Colonic mucosa (tissue), 4 donors: ENCODE data around the gene CILP2. TPM values are rescaled to one million over a fixed set of nuclear protein-coding genes. Genes with fewer than 3 reads are reported as not detected.
A peak's percentile ranks its signal among the peaks of the same experiment; 100 is the strongest.

Source experiments
- DNase-seq: peaks from one replicate; pipeline ENCODE4 v3.0.0-alpha.2; 2020
- H3K27ac ChIP-seq: fragments of 200-600 bp; one replicate; pipeline ENCODE4 v1.8.0; 2021
- H3K27me3 ChIP-seq: fragments of 200-600 bp; one replicate; pipeline ENCODE4 v1.8.0; 2021
- H3K36me3 ChIP-seq: fragments of 200-600 bp; one replicate; pipeline ENCODE4 v1.8.0; 2021
- H3K4me1 ChIP-seq: fragments of 200-600 bp; one replicate; pipeline ENCODE4 v1.8.0; 2021; ENCODE audit warnings: mild to moderate bottlenecking
- H3K4me3 ChIP-seq: fragments of 200-600 bp; one replicate; pipeline ENCODE4 v1.8.0; 2021
- H3K9ac ChIP-seq, 2 donors: one replicate each; pipeline ENCODE4 v1.7.0; 2013; ENCODE audit warnings: control low read depth in 2 of 2, low read depth in 2 of 2, low read length in 2 of 2
- H3K9me3 ChIP-seq: fragments of 200-600 bp; one replicate; pipeline ENCODE4 v1.8.0; 2021
- intact Hi-C: fragments of 100-400 bp; cut with DNase I; formaldehyde crosslinking; loops from one replicate; pipeline ENCODE4 v1.14.1; 2022
- total RNA-seq, 2 donors: library from RNA; stranded (reverse); fragmentation: NEBNext Ultra II Directional in 1 of 2; extraction: Animal tissue kit (Norgen Biotek cat#: 25700) in 1 of 2; gene quantifications; one replicate each; pipeline ENCODE4 v1.2.1, GENCODE V29; 2021
- TF ChIP-seq, protein P1 (sequence below): fragments of 200-600 bp; IDR thresholded peaks from one replicate; pipeline ENCODE4 v1.8.0; 2022; ENCODE audit warnings: antibody characterized with exemption, mild to moderate bottlenecking
- donor health status: healthy.
- donor health status: DM: no; HTN: no; CAD: no.
- donor health status: DM: no; HTN: no; CAD: no.

CILP2 gene
- total RNA-seq, 2 donors from 2014 or later: 0.05 to 0.35 TPM

GRCh38 chr19:19591133-19591825 is 53.2 kb downstream of the CILP2 start:
- Histone ChIP-seq H3K9me3 (no peaks in the 10 kb centered on the region), H3K27me3 (no peaks in the 10 kb centered on the region), H3K4me1 (no peaks in the 10 kb centered on the region), H3K36me3 (no peaks in the 10 kb centered on the region), H3K27ac (peak overlapping the region; percentile 26), H3K4me3 (no peak overlapping the region), H3K9ac (peak overlapping the region; percentile 3 to 7)
- DNase-seq: no peak
- TF ChIP-seq, protein P1, sequence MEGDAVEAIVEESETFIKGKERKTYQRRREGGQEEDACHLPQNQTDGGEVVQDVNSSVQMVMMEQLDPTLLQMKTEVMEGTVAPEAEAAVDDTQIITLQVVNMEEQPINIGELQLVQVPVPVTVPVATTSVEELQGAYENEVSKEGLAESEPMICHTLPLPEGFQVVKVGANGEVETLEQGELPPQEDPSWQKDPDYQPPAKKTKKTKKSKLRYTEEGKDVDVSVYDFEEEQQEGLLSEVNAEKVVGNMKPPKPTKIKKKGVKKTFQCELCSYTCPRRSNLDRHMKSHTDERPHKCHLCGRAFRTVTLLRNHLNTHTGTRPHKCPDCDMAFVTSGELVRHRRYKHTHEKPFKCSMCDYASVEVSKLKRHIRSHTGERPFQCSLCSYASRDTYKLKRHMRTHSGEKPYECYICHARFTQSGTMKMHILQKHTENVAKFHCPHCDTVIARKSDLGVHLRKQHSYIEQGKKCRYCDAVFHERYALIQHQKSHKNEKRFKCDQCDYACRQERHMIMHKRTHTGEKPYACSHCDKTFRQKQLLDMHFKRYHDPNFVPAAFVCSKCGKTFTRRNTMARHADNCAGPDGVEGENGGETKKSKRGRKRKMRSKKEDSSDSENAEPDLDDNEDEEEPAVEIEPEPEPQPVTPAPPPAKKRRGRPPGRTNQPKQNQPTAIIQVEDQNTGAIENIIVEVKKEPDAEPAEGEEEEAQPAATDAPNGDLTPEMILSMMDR: no peak
- intact Hi-C loops: no loop called here

DNA sequence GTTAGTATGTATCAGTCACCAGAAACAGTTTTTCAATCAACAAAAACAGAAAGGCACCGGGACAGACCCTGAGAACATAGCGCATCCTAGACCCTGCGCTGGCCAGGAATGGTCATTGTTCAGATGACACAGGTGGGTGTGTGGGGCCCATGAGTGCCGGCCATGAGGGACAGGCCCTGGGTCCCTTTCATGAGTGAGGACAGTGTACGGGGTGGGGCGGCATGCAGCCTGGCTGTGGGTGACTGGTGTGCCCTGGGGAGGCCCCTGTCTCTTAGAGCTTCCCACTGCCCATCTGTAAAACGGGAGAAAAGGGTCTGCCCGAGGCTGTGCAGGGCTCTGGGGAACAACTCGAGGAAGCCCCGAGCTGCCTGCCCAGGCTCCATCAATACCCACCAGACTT is 54.6 kb downstream of the CILP2 start:
- intact Hi-C loops: no loop called here
- Histone ChIP-seq H3K4me3 (no peak overlapping the region), H3K9ac (peak overlapping the region in 1 of 2 donors; percentile 12), H3K27ac (no peak overlapping the region), H3K27me3 (no peaks in the 10 kb centered on the region), H3K4me1 (no peaks in the 10 kb centered on the region), H3K9me3 (no peaks in the 10 kb centered on the region), H3K36me3 (no peaks in the 10 kb centered on the region)
- TF ChIP-seq, protein P1: no peak
- no peak for DNase-seq

DNA sequence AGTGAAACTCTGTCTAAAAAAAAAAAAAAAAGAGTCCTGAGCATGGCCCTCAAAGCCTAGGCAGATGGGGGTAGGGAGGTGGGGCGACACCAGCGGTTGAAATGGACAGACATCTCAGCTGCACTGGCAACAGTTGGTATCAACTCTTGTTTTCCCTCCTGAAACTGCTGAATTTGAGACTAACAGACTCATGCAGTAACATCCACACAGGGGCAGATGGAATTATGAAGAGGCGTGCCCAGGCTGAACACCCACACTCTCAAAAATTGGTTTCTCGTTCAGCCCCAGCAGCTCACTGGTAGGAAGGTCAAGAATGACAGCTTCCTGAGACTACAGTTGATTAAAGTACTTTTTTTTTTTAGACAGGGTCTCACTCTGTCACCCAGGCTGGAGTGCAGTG is 56.3 kb downstream of the CILP2 start:
- no peak overlapping the region for H3K4me3 ChIP-seq
- H3K9me3 ChIP-seq: no peaks in the 10 kb centered on the region
- H3K4me1 ChIP-seq: no peaks in the 10 kb centered on the region
- no peak overlapping the region for H3K9ac ChIP-seq
- DNase-seq: no peak
- TF ChIP-seq, protein P1: no peak
- intact Hi-C loops: no loop called here
- H3K27ac ChIP-seq: no peak overlapping the region
- H3K36me3 ChIP-seq: no peaks in the 10 kb centered on the region
- no peaks in the 10 kb centered on the region for H3K27me3 ChIP-seq

DNA sequence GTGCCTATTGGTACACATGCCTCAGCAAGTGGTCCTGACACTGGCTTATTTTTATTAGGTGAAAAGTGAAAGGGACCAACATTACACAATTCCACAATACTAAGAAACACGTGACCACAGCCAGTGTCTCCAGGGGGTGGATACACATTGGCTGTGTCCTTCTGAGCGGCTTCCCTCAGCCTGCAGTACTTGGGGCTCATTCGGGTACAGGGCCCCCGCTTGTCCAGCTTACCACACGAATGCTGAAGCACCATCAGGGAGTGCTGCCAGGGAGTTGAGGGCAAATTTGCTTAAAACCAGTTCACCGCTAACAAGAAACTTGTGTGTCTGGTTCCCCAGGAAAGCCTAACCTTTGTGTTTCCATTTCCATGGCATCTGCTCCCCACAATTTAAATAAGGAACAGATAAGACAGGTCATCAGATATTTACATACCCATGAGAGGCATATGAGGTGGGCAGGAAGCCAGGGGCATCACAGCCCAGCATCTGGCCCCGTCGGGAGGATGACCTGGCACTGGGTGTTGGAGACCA is 57.2 kb downstream of the CILP2 start:
- H3K4me3 ChIP-seq: no peak overlapping the region
- intact Hi-C loops: no loop called here
- no peaks in the 10 kb centered on the region for H3K4me1 ChIP-seq
- H3K36me3 ChIP-seq: no peaks in the 10 kb centered on the region
- no peak for DNase-seq
- H3K9ac ChIP-seq: no peak overlapping the region
- TF ChIP-seq, protein P1: no peak
- H3K27ac ChIP-seq: no peak overlapping the region
- H3K9me3 ChIP-seq: no peaks in the 10 kb centered on the region
- H3K27me3 ChIP-seq: no peaks in the 10 kb centered on the region

Other genes with a start within 250 kb of the CILP2 start
- 10 to 100 TPM; 33.2 to 54.7 TPM for gene SUGP1, start 217.8 kb upstream of the CILP2 start, total RNA-seq
- gene MAU2, start 217.4 kb upstream of the CILP2 start, total RNA-seq: 10 to 100 TPM; 33.5 to 56.7 TPM
- gene GATAD2A, start 132.6 kb upstream of the CILP2 start, total RNA-seq: 100 to 1,000 TPM; 102 to 145 TPM
- 1 to 10 TPM; 2.2 to 3.6 TPM for gene TSSK6, start 22.7 kb upstream of the CILP2 start, total RNA-seq
- gene NDUFA13, start 22.0 kb upstream of the CILP2 start, total RNA-seq: 100 to 1,000 TPM; 399 to 494 TPM
- gene YJEFN3, start 9.4 kb upstream of the CILP2 start, total RNA-seq: 10 to 100 TPM in 1 of 2 donors, 1 to 10 TPM in 1; 1.9 to 17.3 TPM
- 1 to 10 TPM; 2.3 to 4.9 TPM for gene PBX4, start 80.4 kb downstream of the CILP2 start, total RNA-seq
- 10 to 100 TPM; 16.6 to 22.6 TPM for gene LPAR2, start 90.0 kb downstream of the CILP2 start, total RNA-seq
- 10 to 100 TPM; 31.4 to 32.2 TPM for gene GMIP, start 105.4 kb downstream of the CILP2 start, total RNA-seq
- 10 to 100 TPM; 46.0 to 77.4 TPM for gene ATP13A1, start 125.4 kb downstream of the CILP2 start, total RNA-seq
- 10 to 100 TPM; 13.9 to 15.9 TPM for gene ZNF101, start 130.6 kb downstream of the CILP2 start, total RNA-seq
- gene ZNF14, start 194.8 kb downstream of the CILP2 start, total RNA-seq: 1 to 10 TPM; 2.6 to 4.8 TPM